Measurements from ENCODE around the gene RAP1A.
"Not testable (repeated sequence)": the region's sequence is repeated elsewhere in the genome, so short reads cannot be mapped to it uniquely, and the experiment has no call there.

Gene RAP1A

DNA sequence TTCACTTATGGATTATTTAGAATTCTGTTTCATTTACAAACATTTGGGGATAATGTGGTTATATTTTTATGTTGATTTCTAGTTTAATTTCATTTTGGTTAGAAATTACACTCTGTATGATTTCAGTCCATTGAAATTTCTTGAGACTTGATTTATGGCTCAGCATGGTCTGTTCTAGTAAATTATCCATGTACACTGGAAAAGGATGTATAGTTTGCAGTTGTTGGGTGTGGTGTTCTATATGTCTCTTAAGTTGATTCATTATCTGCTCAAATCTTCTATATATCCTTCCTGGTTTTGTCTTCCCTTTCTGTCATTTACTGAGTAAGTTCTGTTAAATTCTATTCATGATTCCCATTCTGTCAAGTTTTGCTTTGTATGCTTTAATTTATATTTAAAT is 52.3 kb downstream of the RAP1A start:
- DNase-seq, result no peak

DNA sequence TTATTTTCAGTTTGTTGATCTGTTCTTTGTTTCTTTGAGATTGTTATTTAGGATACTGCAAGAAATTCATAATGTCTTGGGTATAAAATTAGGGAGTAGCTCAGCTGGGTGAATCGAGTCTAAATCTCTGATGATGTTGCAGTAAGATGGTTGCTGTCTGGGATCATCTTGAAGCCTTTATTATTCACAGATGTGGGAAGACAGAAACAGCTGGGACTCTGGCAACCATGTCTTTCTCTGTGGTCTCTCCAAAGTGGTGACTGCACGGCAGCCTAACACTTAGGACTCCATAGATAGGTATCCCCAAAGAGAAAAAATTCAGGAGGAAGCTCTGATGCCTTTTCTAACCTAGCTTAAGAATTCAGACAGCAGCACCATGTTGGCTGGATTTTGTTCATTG is 52.7 kb downstream of the RAP1A start:
- no peak for DNase-seq

DNA sequence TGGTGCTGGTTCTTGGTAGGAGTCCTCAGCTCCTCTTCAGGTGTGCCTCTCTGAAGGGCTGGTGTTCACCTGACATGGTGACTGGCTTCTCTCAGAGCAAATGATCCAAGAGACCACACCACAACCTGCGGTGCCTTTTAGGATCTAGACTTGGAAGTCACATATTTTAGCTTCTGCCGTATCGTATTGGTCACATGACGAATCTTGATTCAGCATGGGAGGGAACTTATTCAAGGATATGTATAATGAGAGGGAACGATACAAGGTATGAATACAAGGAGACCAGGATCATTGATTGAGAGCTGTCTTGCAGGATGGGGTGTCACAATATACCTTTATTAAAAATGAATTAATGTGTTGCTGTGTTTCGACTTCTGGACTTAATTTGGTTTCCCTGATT is 58.0 kb downstream of the RAP1A start:
- no peak for DNase-seq

DNA sequence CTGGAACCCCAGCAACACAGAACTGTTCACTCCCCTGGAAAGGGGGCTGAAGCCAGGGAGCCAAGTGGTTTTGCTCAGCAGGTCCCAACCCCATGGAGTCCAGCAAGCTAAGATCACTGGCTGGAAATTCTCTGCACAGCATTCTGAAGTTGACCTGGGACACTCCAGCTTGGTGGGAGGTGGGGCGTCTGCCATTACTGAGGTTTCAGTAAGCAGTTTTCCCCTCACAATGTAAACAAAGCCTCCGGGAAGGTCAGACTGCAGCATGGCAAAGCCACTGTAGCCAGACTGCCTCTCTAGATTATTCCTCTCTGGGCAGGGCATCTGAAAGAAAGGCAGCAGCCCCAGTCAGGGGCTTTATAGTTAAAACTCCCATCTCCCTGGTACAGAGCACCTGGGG is 60.0 kb downstream of the RAP1A start:
- no peak for DNase-seq

DNA sequence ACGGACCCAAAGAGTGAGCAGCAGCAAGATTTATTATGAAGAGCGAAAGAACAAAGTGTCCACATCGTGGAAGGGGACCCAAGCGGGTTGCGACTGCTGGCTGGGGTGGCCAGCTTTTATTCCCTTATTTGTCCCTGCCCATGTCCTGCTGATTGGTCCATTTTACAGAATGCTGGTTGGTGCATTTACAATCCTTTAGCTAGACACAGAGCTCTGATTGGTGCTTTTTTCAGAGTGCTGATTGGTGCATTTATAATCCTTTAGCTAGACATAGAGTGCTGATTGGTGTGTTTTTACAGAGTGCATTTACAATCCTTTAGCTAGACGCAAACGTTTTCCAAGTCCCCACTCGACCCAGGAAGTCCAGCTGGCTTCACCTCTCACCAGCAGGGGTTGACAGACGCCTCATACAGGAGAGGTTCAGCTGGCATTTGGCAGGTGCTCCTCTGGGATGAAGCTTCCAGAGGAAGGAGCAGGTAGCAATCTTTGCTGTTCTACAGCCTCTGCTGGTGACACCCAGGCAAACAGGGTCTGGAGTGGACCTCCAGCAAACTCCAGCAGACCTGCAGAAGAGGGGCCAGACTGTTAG is 60.7 kb downstream of the RAP1A start:
- not testable (repeated sequence) for DNase-seq

DNA sequence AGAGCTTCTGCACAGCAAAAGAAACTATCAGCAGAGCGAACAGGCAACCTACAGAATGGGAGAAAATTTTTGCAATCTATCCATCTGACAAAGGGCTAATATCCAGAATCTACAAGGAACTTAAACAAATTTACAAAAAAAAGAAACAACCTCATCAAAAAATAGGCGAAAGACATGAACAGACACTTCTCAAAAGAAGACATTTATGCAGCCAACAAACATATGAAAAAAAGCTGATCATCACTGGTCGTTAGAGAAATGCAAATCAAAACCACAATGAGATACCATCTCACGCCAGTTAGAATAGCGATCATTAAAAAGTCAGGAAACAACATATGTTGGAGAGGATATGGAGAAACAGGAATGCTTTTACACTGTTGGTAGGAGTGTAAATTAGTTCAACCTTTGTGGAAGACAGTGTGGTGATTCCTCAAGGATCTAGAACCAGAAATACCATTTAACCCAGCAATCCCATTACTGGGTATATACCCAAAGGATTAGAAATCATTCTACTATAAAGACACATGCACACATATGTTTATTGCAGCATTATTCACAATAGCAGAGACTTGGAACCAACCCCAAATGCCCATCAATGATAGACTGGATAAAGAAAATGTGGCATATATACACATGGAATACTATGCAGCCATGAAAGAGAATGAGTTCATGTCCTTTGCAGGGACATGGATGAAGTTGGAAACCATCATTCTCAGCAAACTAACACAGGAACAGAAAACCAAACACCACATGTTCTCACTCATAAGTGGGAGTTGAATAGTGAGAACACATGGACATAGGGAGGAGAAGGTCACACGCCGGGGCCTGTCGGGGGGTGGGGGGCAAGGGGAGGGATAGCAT is 65.9 kb downstream of the RAP1A start:
- DNase-seq, result not testable (repeated sequence)

DNA sequence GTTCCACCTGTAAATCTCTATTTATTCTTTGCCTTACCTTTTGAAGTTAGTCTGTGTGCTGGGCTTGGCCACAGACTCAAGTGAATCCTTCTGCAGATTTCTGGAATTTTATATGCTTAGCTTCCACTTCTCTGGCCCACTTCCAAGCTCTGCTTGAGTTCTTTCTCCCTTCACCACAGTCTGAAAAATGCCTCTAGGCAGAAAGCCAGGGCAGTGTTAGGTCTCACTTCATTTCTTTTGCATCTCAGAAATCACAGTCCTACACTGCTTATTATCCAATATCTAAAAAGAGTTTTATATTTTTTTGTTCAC is 70.7 kb downstream of the RAP1A start:
- DNase-seq, result no peak

DNA sequence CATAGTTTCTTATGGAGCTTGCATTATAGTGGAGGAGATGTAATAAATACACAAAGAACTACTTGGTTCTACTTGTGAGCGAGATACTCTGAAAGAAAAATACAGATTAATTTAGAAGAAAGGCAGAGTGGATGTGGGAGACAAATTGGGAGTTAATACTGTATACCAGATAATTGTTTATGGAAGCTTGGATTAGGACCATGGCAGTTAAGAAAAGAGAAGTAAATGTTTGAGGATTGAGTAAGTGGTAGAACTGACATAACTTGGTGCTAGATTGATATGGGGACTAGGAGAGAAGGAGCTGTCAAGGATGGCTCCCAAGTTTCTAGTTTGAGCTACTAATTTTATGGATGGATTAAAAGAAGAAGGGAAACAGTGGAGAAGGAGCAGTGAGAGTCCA is 72.3 kb downstream of the RAP1A start:
- no peak for DNase-seq

DNA sequence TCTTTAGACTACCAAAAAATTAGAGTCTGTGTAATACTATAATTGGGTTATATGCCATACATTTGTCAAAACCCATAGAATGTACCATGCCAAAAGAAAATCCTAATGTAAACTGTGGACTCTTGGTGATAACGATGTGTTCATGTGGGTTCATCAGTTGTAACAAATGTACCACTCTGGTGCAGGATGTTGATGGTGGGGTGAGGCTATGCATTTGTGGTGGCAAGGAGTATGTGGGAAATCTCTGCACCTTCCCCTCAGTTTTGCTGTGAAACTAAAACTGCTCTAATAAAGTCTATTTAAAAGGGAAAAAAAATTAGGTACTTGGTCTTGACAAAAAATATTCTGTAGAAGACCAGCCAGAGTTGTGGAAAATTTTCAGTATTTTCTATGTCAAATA is 76.2 kb downstream of the RAP1A start:
- DNase-seq, result no peak

DNA sequence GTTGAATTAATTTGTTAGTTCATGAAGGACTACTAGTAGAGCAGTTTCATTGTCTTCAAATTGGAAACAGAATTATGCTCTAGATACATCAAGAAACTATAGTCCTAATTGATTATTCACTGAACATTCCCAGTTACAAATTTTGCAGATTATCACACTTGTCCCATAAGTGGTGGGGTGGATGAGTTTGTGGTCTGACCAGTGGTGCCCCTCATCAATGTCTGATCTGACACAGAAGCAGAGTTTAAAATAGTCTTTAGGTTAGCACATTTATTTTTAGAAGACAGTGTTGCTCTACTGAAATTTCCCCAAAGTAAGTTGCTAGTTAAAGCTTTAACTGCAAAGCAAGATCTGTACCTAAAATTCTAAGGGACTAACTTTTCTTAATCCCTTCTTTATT is 76.7 kb downstream of the RAP1A start:
- no peak for DNase-seq

DNA sequence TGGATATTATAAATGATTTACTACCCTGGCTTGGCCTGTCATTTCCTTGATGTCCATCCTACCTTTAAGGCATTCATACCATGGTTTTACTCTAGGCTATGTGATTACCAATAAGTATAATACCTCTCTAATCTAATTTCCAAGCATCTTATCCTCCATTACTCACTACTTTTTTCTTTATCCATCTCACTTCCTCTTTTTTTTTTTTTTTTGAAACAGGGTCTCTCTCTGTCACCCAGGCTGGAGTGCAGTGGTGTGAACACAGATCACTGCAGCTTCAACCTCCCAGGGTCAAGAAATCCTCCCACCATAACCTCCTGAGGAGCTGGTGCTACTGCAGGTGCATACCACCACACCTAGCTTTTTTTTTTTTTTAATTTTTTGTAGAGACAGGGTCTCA is 79.7 kb downstream of the RAP1A start:
- DNase-seq, result no peak

DNA sequence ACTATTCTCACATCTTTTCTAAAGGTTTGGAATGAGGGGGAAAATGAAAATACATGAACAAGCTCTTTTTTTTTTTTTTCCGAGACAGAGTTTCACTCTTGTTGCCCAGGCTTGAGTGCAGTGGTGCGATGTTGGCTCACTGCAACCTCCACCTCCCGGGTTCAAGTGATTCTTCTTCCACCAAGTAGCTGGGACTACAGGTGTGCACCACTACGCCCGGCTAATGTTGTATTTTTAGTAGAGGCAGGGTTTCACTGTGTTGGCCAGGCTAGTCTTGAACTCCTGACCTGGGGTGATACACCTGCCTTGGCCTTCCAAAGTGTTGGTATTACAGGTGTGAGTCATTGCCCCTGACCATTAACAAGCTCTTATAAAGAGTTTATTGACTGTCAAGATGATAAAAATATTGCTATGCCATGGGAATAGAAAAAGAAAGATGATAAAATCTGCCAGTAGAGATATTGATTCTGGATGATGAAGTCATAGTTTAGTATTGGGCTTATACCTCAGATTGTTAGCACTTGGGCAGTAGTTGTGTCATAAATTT is 83.0 kb downstream of the RAP1A start:
- DNase-seq, result no peak

DNA sequence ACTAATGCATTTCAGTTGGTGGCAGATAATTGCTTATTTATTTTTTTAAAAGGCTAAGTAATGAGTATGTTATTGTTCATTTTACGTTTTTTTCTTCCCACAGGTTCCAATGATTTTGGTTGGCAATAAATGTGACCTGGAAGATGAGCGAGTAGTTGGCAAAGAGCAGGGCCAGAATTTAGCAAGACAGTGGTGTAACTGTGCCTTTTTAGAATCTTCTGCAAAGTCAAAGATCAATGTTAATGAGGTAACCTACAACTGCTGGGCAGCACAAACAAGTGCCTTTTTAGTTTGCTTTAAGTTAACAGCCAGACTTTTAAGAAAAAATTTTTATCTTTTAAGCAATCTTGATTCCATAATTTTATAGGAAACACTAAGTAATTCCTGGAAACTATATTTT is 84.7 kb downstream of the RAP1A start:
- no peak for DNase-seq

DNA sequence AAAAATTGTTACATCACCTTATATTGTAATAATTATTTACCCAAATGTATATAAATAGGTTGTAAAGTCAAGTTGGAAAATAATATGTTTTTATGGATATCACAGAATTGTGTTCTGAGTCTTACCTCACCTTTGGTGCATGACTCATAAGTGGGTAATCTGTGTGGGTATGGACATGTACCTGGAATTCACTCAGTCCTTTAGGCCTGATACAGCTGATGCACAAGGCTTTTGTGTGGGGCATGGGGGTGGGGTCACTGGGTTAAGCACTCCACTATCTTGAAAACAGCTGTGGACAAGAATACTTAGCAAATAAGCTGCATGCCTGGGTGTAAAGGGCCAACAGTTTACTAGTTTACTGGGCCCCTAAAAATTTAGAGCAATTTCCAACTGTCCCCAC is 85.2 kb downstream of the RAP1A start:
- DNase-seq, result no peak

DNA sequence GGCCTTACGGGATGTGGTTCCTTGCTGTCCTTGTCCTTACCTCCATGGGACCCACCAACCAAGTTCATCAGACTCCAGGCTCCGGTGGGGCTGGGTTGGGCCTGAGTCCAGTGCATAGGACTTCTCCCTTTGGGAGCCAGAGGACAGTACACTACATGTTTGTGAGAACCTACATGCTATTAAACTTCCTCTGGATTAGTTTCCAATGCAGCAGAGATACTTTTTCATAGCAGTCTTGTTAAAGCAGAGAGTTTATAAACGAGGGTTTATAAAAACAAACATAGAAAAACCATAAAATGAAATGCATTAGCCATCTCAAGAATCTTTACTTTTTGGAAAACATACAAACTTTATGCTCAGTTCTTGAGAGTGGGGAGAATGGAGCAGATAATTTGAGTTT is 86.3 kb downstream of the RAP1A start:
- DNase-seq, result no peak

DNA sequence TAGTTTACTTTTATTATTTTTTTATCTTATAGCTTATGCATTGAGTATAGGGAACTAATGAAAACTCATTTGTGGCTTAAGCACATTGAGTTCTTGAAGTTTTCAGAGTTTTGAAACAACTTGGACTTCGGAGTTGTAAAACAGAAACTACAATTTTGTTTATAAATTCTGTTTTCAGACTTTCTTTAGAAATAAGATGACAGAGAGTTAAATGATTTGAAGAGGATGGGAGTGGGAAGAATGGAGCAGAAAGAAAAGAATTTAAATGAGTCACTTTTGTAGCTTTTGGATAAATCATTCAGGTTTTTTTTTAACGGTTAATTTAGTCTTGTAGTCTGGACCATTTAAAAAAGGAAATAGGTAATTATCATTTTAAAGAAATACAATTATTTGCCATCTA is 87.3 kb downstream of the RAP1A start:
- DNase-seq, result no peak

DNA sequence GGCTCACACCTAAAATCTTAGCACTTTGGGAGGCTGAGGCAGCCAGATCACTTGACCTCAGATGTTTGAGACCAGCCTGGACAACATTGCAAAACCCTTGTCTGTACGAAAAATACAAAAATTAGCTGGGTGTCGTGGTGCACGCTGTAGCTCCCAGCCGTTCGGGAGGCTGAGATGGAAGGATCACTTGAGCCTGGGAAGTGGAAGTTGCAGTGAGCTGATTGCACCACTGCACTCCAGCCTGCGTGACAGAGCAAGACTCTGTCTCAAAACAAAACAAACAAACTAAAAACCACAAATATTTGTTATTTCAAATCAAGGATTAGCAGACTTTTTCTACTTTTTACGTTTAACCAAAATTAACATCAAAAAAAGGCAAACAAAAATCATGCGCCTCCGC is 88.3 kb downstream of the RAP1A start:
- DNase-seq, result no peak

DNA sequence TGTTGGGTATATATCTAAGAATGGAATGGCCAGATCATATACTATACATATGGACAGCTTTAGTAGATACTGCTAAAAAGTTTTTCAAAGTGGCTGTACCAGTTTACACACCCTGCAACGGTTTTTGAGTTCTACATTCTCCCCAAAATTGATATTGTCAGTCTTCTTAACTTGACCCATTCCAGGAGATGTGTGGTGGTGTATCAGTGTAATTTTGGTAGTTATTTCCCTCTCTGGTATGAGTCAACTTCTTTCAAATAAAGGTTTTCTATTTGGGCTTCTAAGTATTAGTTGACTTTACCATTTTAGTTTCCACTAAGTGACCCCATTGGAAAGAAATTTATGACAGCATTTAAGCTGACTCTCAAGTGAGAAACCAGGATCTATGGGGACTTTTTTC is 90.4 kb downstream of the RAP1A start:
- no peak for DNase-seq

DNA sequence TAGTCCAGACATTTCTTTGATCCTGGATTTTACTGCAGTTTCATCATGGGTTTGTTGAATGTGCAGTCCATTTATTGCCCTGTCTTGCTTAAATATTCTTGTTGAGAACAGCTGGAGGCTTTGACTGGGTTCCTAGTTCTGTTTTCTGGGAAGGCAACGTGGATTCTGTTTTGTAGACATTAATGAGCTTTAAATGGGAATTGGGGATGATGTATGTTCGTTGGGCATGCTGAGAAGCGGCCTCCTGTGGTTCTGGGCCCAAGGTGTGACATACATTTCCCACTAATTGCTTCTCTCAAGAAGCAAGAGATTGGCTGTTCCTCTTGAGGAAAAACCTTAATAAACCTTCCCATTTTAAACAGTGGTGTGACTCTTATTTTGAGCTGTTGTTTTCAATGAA is 96.7 kb downstream of the RAP1A start:
- DNase-seq, result no peak

DNA sequence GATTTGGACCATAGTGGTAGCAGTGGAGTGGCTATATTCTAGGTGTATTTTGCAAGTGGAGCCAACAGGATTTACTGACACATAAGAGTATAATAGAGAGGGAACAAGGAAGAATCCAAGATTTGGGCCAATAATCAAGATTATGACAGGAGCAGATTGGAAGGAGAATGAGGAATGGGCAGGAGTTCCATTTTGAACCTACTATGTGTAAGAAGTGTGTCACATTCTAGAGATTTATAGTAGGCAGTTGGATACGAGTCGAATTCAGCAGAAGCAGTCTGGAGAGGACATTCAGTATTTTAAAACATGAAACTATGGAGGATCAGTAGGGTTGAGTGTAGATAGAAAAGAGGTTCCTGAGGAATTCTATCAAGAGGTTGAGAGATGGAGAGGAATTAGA is 97.9 kb downstream of the RAP1A start:
- DNase-seq, result no peak

DNA sequence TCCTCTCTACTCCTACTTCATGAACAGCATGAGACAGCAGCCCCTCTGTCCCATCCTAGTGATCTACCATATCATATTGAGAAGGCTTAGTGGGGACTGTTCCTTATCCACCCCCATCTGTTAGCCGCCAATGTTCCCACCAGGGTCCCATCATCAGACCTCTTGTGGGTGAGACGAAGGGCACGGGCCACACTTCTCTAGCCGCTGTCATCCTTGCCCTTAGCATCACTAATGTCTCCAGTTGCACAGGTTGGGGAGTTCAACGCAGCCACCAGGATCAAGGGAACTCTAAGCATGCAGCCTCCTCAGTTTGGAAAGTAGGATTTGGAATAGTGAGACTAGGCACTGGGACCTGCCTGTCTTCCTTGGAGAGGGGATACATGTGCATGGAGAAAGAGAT is 99.5 kb downstream of the RAP1A start:
- no peak for DNase-seq

DNA sequence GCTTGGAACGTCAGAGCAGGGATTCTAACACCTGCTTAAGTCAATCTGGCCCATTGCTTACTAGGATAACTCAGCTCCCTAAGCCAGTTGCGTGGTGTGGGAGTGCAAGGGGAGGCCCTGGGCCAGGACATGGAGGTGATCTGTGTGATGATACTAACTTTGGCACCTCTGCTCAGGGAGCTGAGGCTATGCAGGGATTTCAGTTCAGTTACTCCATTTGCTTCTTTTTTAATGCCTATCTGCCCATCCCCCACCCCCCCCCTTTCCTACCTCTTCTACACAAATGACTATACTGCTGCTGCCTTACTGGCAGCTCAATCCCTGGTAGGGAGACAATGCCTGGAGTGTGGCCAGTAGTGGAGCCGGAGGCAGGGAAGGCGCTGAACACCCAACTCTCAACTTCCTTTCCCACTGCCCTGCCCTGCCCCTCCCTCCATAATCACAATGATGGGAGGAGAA is 100.1 kb downstream of the RAP1A start:
- no peak for DNase-seq

DNA sequence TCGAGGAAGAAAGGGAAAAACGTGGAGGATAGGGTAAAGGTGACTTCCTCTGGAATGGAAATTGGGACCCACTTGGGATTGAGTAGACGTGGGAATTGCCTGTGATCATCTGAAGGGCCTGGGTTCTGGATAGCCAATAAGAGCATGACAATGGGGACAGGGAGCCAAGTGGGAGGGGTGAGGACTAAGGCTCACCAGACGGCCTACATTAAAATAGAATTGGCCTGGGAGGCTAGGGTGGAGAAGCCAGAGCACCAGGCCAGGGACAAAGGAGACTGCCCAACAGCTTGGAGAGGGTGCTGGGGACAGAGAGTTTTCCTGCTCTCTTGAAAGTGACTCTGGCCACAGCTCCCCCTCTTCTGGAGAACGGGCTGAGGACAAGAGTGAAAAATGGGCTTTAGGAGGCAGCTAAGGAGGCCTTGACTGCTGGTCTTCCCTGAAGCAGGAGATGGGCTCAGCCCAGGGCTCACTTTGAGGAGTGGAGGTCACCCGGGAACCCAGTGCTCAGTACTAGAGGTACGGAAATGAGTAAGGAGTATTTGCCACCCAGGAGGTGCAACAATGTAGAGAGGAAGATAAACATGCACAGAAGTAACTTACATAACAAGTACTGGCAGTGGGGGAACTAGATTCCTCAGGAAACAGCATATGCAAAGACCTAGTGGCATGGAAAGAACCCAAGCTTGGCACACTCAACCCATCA is 100.8 kb downstream of the RAP1A start:
- DNase-seq, result no peak

All from stimulated activated CD4-positive, alpha-beta T cell treated with anti-CD3 and anti-CD28 coated beads, Interleukin-2, amount 100 ng/mL, for 24 hours (primary cell).